GM18951 (cell line): Measurements from ENCODE around the gene DBH.

Experiments
- POLR2A ChIP-seq: IDR thresholded peaks from 4 replicates; pipeline ENCODE4 v1.6.1; 2011; ENCODE audit warnings: mild to moderate bottlenecking; ENCODE audit not compliant: insufficient read length, insufficient read depth; ENCODE audit errors: extremely low read depth
- in situ Hi-C: fragments of 300-500 bp; cut with MboI; formaldehyde crosslinking; loops from one replicate; pipeline ENCODE4 v1.12.0; 2022; ENCODE audit warnings: low sequenced_read_pairs, mixed read lengths, inconsistent platforms; ENCODE audit not compliant: unreplicated experiment

Gene DBH

GRCh38 chr9:133647765-133648469 is 11.8 kb downstream of the DBH start:
- in situ Hi-C loops = no loop called here
- TF ChIP-seq POLR2A = no peak

DNA sequence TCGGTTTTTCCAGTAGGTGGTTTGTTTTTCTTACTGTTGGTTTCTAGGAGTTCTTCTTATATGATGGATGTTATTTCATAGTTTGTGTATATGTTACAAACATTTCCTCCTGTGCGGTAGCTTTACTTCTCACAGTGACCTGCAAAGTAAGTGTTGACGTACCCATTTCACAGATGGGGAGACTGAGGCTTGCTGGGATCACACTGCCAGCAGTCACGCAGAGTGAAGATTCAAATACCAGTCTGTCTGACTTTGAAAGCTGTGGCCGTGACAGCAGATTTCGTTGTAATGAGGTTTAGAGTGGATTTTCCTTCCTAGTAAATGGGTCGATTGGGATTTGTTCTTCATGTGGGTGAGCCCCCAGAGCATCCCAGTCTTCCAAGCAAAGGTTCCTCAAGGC is 13.0 kb downstream of the DBH start:
- in situ Hi-C loops = no loop called here
- TF ChIP-seq POLR2A = no peak

DNA sequence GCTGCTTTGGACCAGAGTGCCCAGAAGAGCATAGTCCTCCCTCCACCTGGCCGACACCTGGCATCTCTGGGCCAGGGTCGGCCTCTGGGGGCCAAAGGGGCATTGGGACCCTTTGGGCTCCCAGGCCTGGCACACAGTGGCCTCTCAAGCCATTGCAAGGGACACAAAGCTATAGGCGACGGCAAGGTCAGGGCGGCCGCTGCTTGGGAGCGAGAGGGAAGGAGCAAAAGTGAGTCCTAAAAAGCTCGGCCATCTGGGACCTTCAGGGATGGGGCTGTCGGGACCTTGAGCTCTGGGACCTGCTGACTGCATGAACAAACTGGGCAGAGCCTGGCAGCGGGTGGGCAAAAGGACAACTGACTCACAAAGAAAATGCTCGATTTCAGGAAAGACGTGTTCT is 13.9 kb downstream of the DBH start:
- no peak for TF ChIP-seq POLR2A
- in situ Hi-C loops = no loop called here

GRCh38 chr9:133653638-133654037 is 17.5 kb downstream of the DBH start:
- no peak for TF ChIP-seq POLR2A
- in situ Hi-C loops = no loop called here

GRCh38 chr9:133654736-133655657 is 18.8 kb downstream of the DBH start:
- no peak for TF ChIP-seq POLR2A
- in situ Hi-C loops = no loop called here

DNA sequence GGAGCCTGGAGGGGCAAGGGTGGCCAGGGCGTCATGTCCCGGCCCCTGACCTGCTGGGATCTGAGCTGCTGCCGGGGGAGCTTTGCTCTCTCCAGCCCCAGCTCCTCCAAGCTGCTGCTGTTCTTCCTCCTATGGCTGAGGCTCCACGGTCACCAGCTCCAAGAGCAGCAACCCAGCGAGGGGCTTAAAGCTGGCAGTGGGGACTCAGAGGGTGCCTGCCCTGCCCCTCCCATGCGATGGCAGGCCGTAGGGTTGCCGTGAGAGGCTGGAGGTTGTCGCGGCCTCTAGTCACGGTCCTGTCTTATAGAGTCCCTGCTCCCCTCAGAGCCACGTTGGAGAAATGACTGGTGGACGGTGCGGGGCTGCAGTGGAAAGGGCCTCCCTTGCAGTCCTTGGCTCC is 19.5 kb downstream of the DBH start:
- in situ Hi-C loops = no loop called here
- no peak for TF ChIP-seq POLR2A

- in situ Hi-C loops = no loop called here
- no peak for TF ChIP-seq POLR2A
Observed at GRCh38 chr9:133656211-133657119, 20.3 kb downstream of the DBH start.

DNA sequence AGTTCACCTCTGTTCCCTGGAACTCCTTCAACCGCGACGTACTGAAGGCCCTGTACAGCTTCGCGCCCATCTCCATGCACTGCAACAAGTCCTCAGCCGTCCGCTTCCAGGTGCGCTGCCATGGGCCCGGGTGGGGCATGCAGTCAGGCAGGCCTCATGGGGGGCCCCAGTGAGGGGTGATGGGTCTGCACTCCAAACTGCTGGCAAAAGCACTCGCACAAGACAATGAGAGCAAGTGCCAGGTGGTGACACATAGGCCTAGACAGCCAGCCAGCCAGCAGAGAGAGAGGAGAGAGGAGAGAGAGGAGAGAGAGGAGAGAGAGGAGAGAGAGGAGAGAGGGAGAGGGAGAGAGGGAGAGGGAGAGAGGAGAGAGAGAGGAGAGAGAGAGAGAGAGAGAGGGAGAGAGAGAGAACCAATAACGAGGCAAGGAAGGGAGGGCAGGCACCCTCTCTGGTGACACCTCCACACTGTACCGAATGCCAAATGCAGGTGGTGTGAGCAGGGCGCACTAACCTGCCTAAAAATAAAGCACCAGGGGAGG is 21.0 kb downstream of the DBH start:
- in situ Hi-C loops = no loop called here

GRCh38 chr9:133658442-133659431 is 22.6 kb downstream of the DBH start:
- in situ Hi-C loops = no loop called here
- TF ChIP-seq POLR2A = no peak

More for the DNA sequence above, 21.0 kb downstream of the DBH start:
- TF ChIP-seq POLR2A = no peak

DNA sequence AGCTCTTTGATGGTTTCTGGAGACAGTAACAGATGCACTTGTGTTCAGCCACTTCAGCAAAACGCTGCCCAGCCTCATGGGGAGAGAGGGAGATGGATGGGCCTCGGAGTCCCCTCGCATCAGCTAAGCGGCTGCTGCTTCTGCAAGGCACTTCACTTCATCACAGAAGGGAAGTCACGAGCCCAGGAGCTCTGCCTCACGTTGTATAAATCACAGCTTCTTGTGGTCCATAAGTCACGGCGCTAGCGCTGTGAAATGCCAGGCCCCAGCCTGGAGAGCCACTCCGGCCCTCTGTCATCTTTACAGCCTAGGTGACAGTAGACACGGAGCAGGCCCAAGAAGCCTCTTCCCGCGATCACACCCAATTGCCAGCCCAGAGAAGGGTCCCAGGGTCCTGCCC is 23.4 kb downstream of the DBH start:
- in situ Hi-C loops = no loop called here
- no peak for TF ChIP-seq POLR2A

- TF ChIP-seq POLR2A = no peak
- in situ Hi-C loops = no loop called here
Observed at GRCh38 chr9:133661846-133662540, 25.8 kb downstream of the DBH start.
